NT2/D1 (cell line): ENCODE measurements around the gene PEX19.

Experiments used
- SUZ12 ChIP-seq: IDR thresholded peaks from 2 replicates; pipeline ENCODE4 v1.6.1; 2011; ENCODE audit not compliant: insufficient read length, insufficient read depth; ENCODE audit errors: extremely low read depth
- YY1 ChIP-seq: IDR thresholded peaks from 2 replicates; pipeline ENCODE4 v1.6.1; 2011; ENCODE audit not compliant: insufficient read length, insufficient read depth
- ZNF274 ChIP-seq: IDR thresholded peaks from 2 replicates; pipeline ENCODE4 v1.6.1; 2011; ENCODE audit warnings: mild to moderate bottlenecking, low read depth, low read length

GRCh38 chr1:160247053-160247452 is 37.9 kb downstream of the PEX19 start:
- TF ChIP-seq YY1 (no peak), ZNF274 (no peak), SUZ12 (no peak)
